Neural progenitor cell (in vitro differentiated cells): ENCODE measurements around the gene FBRS.
"Not testable (repeated sequence)": the region's sequence is repeated elsewhere in the genome, so short reads cannot be mapped to it uniquely, and the experiment has no call there.

Experiments
- EZH2 ChIP-seq: fragments of 200-600 bp; sonication (generic); IDR thresholded peaks from 2 replicates; pipeline ENCODE4 v1.6.1; 2017; ENCODE audit warnings: antibody characterized with exemption, mild to moderate bottlenecking, moderate library complexity
- EZH2phosphoT487 ChIP-seq: fragments of 200-600 bp; sonication (generic); IDR thresholded peaks from 2 replicates; pipeline ENCODE4 v1.6.1; 2017; ENCODE audit warnings: antibody characterized with exemption
- TF ChIP-seq, protein P1 (sequence below): fragments of 200-600 bp; sonication (generic); IDR thresholded peaks from 2 replicates; pipeline ENCODE4 v1.5.1; 2017; ENCODE audit warnings: antibody characterized with exemption, mild to moderate bottlenecking

DNA sequence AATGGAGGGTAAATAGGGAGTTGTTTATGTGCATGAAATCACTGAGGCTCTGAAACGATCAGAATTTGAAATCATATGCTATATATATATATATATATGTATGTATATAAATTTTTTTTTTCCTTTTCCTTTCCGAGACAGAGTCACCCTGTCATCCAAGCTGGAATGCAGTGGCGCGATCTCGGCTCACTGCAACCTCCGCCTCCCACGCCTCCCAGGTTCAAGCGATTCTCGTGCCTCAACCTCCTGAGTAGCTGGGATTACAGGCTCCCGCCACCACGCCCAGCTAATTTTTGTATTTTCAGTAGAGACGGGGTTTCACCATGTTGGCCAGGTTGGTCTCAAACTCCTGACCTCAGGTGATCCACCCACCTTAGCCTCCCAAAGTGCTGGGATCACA is 44.8 kb downstream of the FBRS start:
- TF ChIP-seq, protein P1, sequence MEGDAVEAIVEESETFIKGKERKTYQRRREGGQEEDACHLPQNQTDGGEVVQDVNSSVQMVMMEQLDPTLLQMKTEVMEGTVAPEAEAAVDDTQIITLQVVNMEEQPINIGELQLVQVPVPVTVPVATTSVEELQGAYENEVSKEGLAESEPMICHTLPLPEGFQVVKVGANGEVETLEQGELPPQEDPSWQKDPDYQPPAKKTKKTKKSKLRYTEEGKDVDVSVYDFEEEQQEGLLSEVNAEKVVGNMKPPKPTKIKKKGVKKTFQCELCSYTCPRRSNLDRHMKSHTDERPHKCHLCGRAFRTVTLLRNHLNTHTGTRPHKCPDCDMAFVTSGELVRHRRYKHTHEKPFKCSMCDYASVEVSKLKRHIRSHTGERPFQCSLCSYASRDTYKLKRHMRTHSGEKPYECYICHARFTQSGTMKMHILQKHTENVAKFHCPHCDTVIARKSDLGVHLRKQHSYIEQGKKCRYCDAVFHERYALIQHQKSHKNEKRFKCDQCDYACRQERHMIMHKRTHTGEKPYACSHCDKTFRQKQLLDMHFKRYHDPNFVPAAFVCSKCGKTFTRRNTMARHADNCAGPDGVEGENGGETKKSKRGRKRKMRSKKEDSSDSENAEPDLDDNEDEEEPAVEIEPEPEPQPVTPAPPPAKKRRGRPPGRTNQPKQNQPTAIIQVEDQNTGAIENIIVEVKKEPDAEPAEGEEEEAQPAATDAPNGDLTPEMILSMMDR, result not testable (repeated sequence)
- not testable (repeated sequence) for TF ChIP-seq EZH2, EZH2phosphoT487
